GM18499 (cell line): ENCODE measurements around the gene MGARP.
"Not testable (repeated sequence)": the region's sequence is repeated elsewhere in the genome, so short reads cannot be mapped to it uniquely, and the experiment has no call there.

ENCODE experiments used
- ATAC-seq: cut with Tn5 transposase; IDR thresholded peaks from one replicate; pipeline ENCODE4 v1.9.1; 2021; ENCODE audit warnings: moderate number of reproducible peaks; ENCODE audit not compliant: insufficient read depth, unreplicated experiment

MGARP gene

GRCh38 chr4:139297001-139297410, 17.0 kb upstream of the MGARP start:
- ATAC-seq, result no peak

DNA sequence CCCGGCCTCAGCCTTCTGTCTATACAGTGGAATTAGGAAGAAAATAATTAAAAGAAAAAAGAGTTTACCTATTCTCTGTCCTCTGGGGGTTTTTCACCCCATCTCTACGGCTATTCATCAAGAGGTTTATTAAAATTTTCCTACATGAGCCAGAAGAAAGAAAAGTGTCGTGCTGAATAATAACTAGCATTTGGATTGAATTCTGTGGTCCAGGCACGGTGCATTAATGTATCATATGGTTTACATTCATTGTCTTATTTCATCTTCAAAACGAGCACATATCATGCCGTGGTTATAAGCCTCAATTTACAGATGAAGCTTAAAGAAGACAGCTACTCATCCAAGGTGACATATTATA, 15.9 kb upstream of the MGARP start:
- no peak for ATAC-seq

DNA sequence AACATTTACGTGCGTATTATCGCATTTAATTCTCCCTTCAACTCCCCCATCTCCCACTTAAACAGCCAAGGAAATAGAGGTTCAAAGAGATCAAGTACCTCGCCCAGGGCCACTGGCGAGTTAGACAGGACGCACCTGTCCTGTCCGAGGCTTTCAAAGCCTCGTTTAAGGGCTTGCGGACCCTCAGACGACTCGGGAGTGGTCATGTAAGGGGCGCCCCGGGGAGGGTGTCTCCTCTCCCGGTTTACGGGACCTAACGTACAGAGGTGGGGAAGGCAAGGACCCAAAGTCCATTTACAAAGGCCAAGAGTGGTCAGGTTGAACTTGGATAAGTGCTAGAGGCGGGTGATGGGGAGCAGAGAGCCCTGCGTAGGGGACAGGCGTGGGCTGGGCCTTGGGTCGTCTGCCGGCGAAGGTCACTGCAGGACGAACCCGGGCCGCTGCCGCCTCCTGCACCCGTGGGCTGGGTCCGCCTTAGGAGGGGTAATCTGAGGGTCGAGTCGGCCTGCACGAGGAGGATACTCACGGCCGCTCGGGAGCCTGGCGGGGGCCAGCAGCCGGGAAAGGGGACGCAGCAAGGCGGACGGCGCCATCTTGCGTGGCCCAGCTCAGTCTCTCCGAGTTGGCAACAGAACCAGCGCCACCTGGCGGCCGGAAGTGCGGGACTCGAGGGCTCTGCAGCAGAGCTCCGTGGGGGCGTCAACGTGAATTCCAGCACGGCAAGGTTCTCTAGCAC, 15.3 kb upstream of the MGARP start:
- ATAC-seq, result peak; percentile 82

- no peak for ATAC-seq
These were observed 6.2 kb upstream of the MGARP start for GRCh38 chr4:139286186-139286698.

GRCh38 chr4:139282721-139283075, 2.7 kb upstream of the MGARP start:
- ATAC-seq, result no peak

GRCh38 chr4:139282065-139282720, 2.2 kb upstream of the MGARP start:
- ATAC-seq, result no peak

- no peak for ATAC-seq
These were observed 889 bp downstream of the MGARP start for GRCh38 chr4:139278912-139279759.

GRCh38 chr4:139278485-139278884, 1.5 kb downstream of the MGARP start:
- ATAC-seq, result no peak

GRCh38 chr4:139275281-139275735, 4.7 kb downstream of the MGARP start:
- ATAC-seq, result no peak

DNA sequence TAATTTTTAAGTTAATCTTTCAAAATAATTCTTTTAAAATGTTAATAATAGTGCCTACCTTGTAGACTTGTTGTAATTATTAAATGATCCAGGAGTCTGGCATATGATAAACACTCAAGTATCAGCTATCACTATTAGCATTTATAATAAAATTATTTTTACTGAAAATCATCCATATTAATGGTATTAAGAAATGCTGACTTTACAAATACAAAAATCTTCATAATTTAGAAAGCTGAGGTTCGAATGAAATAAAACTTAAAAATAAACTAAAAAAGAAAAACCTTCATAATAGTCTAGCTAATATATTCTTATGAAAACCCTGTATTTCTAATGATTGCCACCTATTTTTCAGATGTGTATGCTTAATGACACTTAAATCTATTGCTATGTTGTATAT, 5.2 kb downstream of the MGARP start:
- no peak for ATAC-seq

DNA sequence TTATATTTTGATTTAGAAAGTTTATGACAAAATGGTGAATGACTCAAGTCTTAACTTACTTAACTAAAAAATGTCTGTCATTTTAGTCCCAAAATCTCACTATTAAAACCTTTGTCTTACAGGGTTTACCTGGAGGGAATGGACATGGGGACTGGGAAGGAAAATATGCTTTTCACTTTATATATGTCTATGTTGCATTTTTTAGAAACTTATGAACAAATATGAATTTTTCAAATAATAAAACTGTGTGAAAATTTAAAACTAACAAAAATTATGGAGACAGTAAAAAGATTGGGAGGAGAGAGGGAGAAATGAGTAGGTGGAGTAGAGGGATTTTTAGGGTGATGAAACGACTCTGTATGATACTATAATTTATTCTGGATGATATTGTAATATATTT, 6.2 kb downstream of the MGARP start:
- no peak for ATAC-seq

GRCh38 chr4:139267301-139267700, 12.7 kb downstream of the MGARP start:
- no peak for ATAC-seq

DNA sequence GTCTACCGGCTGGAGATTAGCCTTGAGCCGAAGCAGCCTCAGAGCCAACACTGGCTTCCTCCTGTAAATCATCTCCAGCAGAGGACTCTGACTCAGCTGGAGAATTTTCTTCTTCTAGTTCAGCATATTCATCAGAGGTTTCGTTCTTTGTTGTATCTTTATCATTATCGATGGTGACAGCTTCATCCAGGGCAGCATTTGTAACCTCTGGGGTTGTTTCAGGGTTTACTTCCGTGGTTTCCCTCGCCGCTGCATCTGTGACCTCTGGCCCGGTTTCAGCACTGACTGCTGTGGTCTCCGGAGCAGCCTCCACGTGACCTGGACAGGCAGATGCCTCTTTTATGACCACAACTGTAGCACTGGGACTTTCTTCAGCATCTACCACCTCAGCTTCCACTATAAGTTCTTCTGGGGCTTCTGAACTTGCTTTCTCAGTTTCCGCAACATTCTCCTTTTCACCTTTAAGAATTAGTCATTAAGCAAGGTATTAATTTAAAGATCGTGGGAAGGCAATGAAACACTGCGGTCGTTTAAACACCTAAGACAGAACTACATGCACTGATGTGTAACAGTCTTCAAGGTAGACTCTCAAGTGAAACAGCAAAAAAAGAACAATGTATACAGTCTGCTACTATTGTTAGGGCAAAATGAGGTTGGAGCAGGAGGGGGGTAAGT, 13.3 kb downstream of the MGARP start:
- ATAC-seq, result peak; percentile 93

- no peak for ATAC-seq
These were observed 13.8 kb downstream of the MGARP start for GRCh38 chr4:139266208-139266582.

- no peak for ATAC-seq
These were observed 14.4 kb downstream of the MGARP start for GRCh38 chr4:139265654-139266053.

DNA sequence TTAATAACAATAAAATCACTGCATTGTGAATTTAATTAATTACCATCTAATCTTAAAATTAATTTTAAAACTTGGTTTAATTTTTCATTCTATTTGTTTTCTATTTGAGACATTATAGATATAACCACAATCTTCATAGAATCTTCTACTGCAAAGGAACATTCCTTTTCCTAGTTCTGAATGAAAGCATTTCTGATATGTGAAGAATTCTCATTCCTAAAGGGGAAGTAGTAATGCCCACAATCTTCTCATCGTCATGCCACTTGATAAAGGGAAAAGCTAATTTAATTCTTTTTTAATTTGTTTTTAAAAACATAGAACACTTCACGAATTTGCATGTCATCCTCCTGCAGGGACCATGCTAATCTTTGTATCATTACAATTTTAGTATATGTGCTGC, 23.7 kb downstream of the MGARP start:
- ATAC-seq, result no peak

GRCh38 chr4:139255581-139255980, 24.4 kb downstream of the MGARP start:
- ATAC-seq, result not testable (repeated sequence)

- no peak for ATAC-seq
These were observed 26.3 kb downstream of the MGARP start for GRCh38 chr4:139253713-139254112.

GRCh38 chr4:139253046-139253445, 27.0 kb downstream of the MGARP start:
- no peak for ATAC-seq

- ATAC-seq, result no peak
These were observed 32.3 kb downstream of the MGARP start for GRCh38 chr4:139247700-139248238.
